Activated CD4-positive, alpha-beta T cell treated with anti-CD3 and anti-CD28 coated beads, Interleukin-2, amount 10 ng/mL, durations not matched to agents 24 days and 14 days (primary cell): ENCODE results near the gene ATG9B. TPM values are rescaled to one million over a fixed set of nuclear protein-coding genes. Genes with fewer than 3 reads are reported as not detected.

ENCODE experiments used
- DNase-seq: peaks from one replicate; pipeline ENCODE4 v3.0.0; 2022
- H3K27ac Mint-ChIP-seq: one replicate; pipeline ENCODE4 v1.8.0; 2022; ENCODE audit warnings: mild to moderate bottlenecking, mixed read lengths
- H3K27me3 Mint-ChIP-seq: one replicate; pipeline ENCODE4 v1.8.0; 2022; ENCODE audit warnings: mixed read lengths
- H3K36me3 Mint-ChIP-seq: one replicate; pipeline ENCODE4 v1.8.0; 2022; ENCODE audit warnings: low read depth, mild to moderate bottlenecking, mixed read lengths
- H3K4me1 Mint-ChIP-seq: one replicate; pipeline ENCODE4 v1.8.0; 2021; ENCODE audit warnings: mixed read lengths
- H3K4me3 Mint-ChIP-seq: one replicate; pipeline ENCODE4 v1.8.0; 2022; ENCODE audit warnings: mild to moderate bottlenecking, moderate library complexity, mixed read lengths
- H3K9me3 Mint-ChIP-seq: one replicate; pipeline ENCODE4 v1.8.0; 2021; ENCODE audit warnings: mixed read lengths
- intact Hi-C: fragments of 100-400 bp; cut with micrococcal nuclease; formaldehyde crosslinking; loops from one replicate; pipeline ENCODE4 v1.15.1; 2023
- total RNA-seq: library from RNA; stranded (reverse); gene quantifications from 2 replicates; pipeline ENCODE4 v1.2.3, GENCODE V29; 2022

Gene ATG9B
- total RNA-seq, result 7.3 and 7.5 TPM in 2 replicates

- intact Hi-C loops, result no loop called here
- no peak within 1 kb of the TSS for H3K4me3 Mint-ChIP-seq
- H3K9me3 Mint-ChIP-seq, result no peaks in the 10 kb centered on the region
- peaks cover 18% of the 10 kb centered on the region for H3K4me1 Mint-ChIP-seq
- H3K27ac Mint-ChIP-seq, result no peak within 1 kb of the TSS
- no peak for DNase-seq
- peaks cover 4% of the 10 kb centered on the region for H3K36me3 Mint-ChIP-seq
- peaks cover 18% of the 10 kb centered on the region for H3K27me3 Mint-ChIP-seq
These were observed at the start of gene ATG9B for GRCh38 chr7:151024435-151025056. Gene ATG9B, minus strand, starts transcription at chr7:151024494. Its CDS starts 71 bp downstream, at chr7:151024423.

GRCh38 chr7:151073990-151074389 lies 49.7 kb upstream of the ATG9B start:
- no peak overlapping the region for H3K4me3 Mint-ChIP-seq
- intact Hi-C loops, result no loop called here
- H3K9me3 Mint-ChIP-seq, result no peaks in the 10 kb centered on the region
- peaks cover 6% of the 10 kb centered on the region for H3K4me1 Mint-ChIP-seq
- H3K36me3 Mint-ChIP-seq, result peaks cover 33% of the 10 kb centered on the region
- no peaks in the 10 kb centered on the region for H3K27me3 Mint-ChIP-seq
- no peak for DNase-seq
- no peak overlapping the region for H3K27ac Mint-ChIP-seq

GRCh38 chr7:151071032-151071866 lies 47.0 kb upstream of the ATG9B start:
- no peak for DNase-seq
- Mint-ChIP-seq H3K4me3 (no peak overlapping the region), H3K9me3 (no peaks in the 10 kb centered on the region), H3K36me3 (peaks cover 38% of the 10 kb centered on the region), H3K4me1 (peaks cover 2% of the 10 kb centered on the region), H3K27ac (no peak overlapping the region), H3K27me3 (no peaks in the 10 kb centered on the region)
- intact Hi-C loops, result no loop called here

- Mint-ChIP-seq H3K27ac (no peak overlapping the region), H3K27me3 (no peaks in the 10 kb centered on the region), H3K36me3 (peaks cover 32% of the 10 kb centered on the region), H3K4me1 (peaks cover 2% of the 10 kb centered on the region), H3K4me3 (no peak overlapping the region), H3K9me3 (no peaks in the 10 kb centered on the region)
- DNase-seq, result no peak
- intact Hi-C loops, result no loop called here
These were observed 46.3 kb upstream of the ATG9B start for GRCh38 chr7:151070574-151070960.

GRCh38 chr7:151069841-151070573 lies 45.7 kb upstream of the ATG9B start:
- no peak for DNase-seq
- no peaks in the 10 kb centered on the region for H3K9me3 Mint-ChIP-seq
- H3K27me3 Mint-ChIP-seq, result no peaks in the 10 kb centered on the region
- no peak overlapping the region for H3K4me3 Mint-ChIP-seq
- no peak overlapping the region for H3K27ac Mint-ChIP-seq
- intact Hi-C loops, result no loop called here
- H3K4me1 Mint-ChIP-seq, result peaks cover 2% of the 10 kb centered on the region
- peaks cover 35% of the 10 kb centered on the region for H3K36me3 Mint-ChIP-seq

GRCh38 chr7:151068069-151068773 lies 43.9 kb upstream of the ATG9B start:
- Mint-ChIP-seq H3K36me3 (peaks cover 29% of the 10 kb centered on the region), H3K4me3 (no peak overlapping the region), H3K9me3 (no peaks in the 10 kb centered on the region), H3K27ac (no peak overlapping the region), H3K4me1 (peaks cover 2% of the 10 kb centered on the region), H3K27me3 (no peaks in the 10 kb centered on the region)
- DNase-seq, result no peak
- intact Hi-C loops, result no loop called here

GRCh38 chr7:151066273-151066974 lies 42.1 kb upstream of the ATG9B start:
- H3K36me3 Mint-ChIP-seq, result peaks cover 24% of the 10 kb centered on the region
- H3K27ac Mint-ChIP-seq, result no peak overlapping the region
- DNase-seq, result no peak
- intact Hi-C loops, result no loop called here
- H3K9me3 Mint-ChIP-seq, result no peaks in the 10 kb centered on the region
- peaks cover 5% of the 10 kb centered on the region for H3K4me1 Mint-ChIP-seq
- H3K4me3 Mint-ChIP-seq, result no peak overlapping the region
- no peaks in the 10 kb centered on the region for H3K27me3 Mint-ChIP-seq

GRCh38 chr7:151065516-151065915 lies 41.2 kb upstream of the ATG9B start:
- Mint-ChIP-seq H3K9me3 (no peaks in the 10 kb centered on the region), H3K4me1 (peaks cover 13% of the 10 kb centered on the region), H3K4me3 (no peak overlapping the region), H3K27me3 (no peaks in the 10 kb centered on the region), H3K27ac (no peak overlapping the region), H3K36me3 (peaks cover 23% of the 10 kb centered on the region)
- no peak for DNase-seq
- intact Hi-C loops, result no loop called here

- no peak for DNase-seq
- Mint-ChIP-seq H3K9me3 (no peaks in the 10 kb centered on the region), H3K4me1 (peaks cover 14% of the 10 kb centered on the region), H3K27ac (no peak overlapping the region), H3K36me3 (peaks cover 22% of the 10 kb centered on the region), H3K27me3 (no peaks in the 10 kb centered on the region), H3K4me3 (no peak overlapping the region)
- intact Hi-C loops, result no loop called here
These were observed 40.7 kb upstream of the ATG9B start for GRCh38 chr7:151064993-151065392.

GRCh38 chr7:151064454-151064853 lies 40.2 kb upstream of the ATG9B start:
- no peaks in the 10 kb centered on the region for H3K27me3 Mint-ChIP-seq
- no peak for DNase-seq
- no peak overlapping the region for H3K4me3 Mint-ChIP-seq
- no peaks in the 10 kb centered on the region for H3K9me3 Mint-ChIP-seq
- no peak overlapping the region for H3K27ac Mint-ChIP-seq
- H3K36me3 Mint-ChIP-seq, result peaks cover 22% of the 10 kb centered on the region
- H3K4me1 Mint-ChIP-seq, result peaks cover 14% of the 10 kb centered on the region
- intact Hi-C loops, result no loop called here

- Mint-ChIP-seq H3K4me1 (peaks cover 22% of the 10 kb centered on the region), H3K27ac (no peak overlapping the region), H3K36me3 (peaks cover 17% of the 10 kb centered on the region), H3K9me3 (no peaks in the 10 kb centered on the region), H3K4me3 (no peak overlapping the region), H3K27me3 (no peaks in the 10 kb centered on the region)
- DNase-seq, result no peak
- intact Hi-C loops, result no loop called here
These were observed 38.9 kb upstream of the ATG9B start for GRCh38 chr7:151063212-151063561.

- Mint-ChIP-seq H3K27me3 (no peaks in the 10 kb centered on the region), H3K9me3 (no peaks in the 10 kb centered on the region), H3K4me3 (no peak overlapping the region), H3K4me1 (peaks cover 22% of the 10 kb centered on the region), H3K36me3 (peaks cover 12% of the 10 kb centered on the region), H3K27ac (no peak overlapping the region)
- DNase-seq, result no peak
- intact Hi-C loops, result no loop called here
These were observed 38.3 kb upstream of the ATG9B start for GRCh38 chr7:151062399-151063211.

- intact Hi-C loops, result no loop called here
- Mint-ChIP-seq H3K36me3 (peaks cover 12% of the 10 kb centered on the region), H3K27ac (no peak overlapping the region)
These were observed 37.8 kb upstream of the ATG9B start for GRCh38 chr7:151062111-151062398.

More at GRCh38 chr7:151062111-151062398, 37.8 kb upstream of the ATG9B start:
- no peak for DNase-seq
- H3K9me3 Mint-ChIP-seq, result no peaks in the 10 kb centered on the region
- H3K4me1 Mint-ChIP-seq, result peaks cover 27% of the 10 kb centered on the region
- H3K4me3 Mint-ChIP-seq, result peak overlapping the region; percentile 99
- H3K27me3 Mint-ChIP-seq, result no peaks in the 10 kb centered on the region
